GM21576 (cell line): Measurements from ENCODE around the gene GRIA1.
"Not testable (repeated sequence)": the region's sequence is repeated elsewhere in the genome, so short reads cannot be mapped to it uniquely, and the experiment has no call there.

Source experiments
- ATAC-seq: cut with Tn5 transposase; IDR thresholded peaks from one replicate; pipeline ENCODE4 v1.9.1; 2021; ENCODE audit warnings: mild to moderate bottlenecking, moderate library complexity; ENCODE audit not compliant: unreplicated experiment

Gene GRIA1

GRCh38 chr5:153816870-153817269 lies 326.4 kb downstream of the GRIA1 start:
- ATAC-seq = no peak

GRCh38 chr5:153818626-153819025 lies 328.2 kb downstream of the GRIA1 start:
- no peak for ATAC-seq

- no peak for ATAC-seq
Measured at GRCh38 chr5:153823036-153823435, 332.6 kb downstream of the GRIA1 start.

GRCh38 chr5:153824909-153825308 lies 334.4 kb downstream of the GRIA1 start:
- no peak for ATAC-seq

- ATAC-seq = no peak
Measured at GRCh38 chr5:153827397-153827796, 336.9 kb downstream of the GRIA1 start.

- no peak for ATAC-seq
Measured at GRCh38 chr5:153829510-153830065, 339.1 kb downstream of the GRIA1 start.

GRCh38 chr5:153831973-153832372 lies 341.5 kb downstream of the GRIA1 start:
- ATAC-seq = peak; percentile 87

- ATAC-seq = no peak
Measured at GRCh38 chr5:153835891-153836515, 345.5 kb downstream of the GRIA1 start.

GRCh38 chr5:153849303-153850113 lies 359.0 kb downstream of the GRIA1 start:
- not testable (repeated sequence) for ATAC-seq

- ATAC-seq = no peak
Measured at GRCh38 chr5:153860195-153860886, 369.9 kb downstream of the GRIA1 start.

- ATAC-seq = not testable (repeated sequence)
Measured at GRCh38 chr5:153862906-153863305, 372.4 kb downstream of the GRIA1 start.
